Measurements from ENCODE around the gene MYO5C.

The MYO5C gene, protein sequence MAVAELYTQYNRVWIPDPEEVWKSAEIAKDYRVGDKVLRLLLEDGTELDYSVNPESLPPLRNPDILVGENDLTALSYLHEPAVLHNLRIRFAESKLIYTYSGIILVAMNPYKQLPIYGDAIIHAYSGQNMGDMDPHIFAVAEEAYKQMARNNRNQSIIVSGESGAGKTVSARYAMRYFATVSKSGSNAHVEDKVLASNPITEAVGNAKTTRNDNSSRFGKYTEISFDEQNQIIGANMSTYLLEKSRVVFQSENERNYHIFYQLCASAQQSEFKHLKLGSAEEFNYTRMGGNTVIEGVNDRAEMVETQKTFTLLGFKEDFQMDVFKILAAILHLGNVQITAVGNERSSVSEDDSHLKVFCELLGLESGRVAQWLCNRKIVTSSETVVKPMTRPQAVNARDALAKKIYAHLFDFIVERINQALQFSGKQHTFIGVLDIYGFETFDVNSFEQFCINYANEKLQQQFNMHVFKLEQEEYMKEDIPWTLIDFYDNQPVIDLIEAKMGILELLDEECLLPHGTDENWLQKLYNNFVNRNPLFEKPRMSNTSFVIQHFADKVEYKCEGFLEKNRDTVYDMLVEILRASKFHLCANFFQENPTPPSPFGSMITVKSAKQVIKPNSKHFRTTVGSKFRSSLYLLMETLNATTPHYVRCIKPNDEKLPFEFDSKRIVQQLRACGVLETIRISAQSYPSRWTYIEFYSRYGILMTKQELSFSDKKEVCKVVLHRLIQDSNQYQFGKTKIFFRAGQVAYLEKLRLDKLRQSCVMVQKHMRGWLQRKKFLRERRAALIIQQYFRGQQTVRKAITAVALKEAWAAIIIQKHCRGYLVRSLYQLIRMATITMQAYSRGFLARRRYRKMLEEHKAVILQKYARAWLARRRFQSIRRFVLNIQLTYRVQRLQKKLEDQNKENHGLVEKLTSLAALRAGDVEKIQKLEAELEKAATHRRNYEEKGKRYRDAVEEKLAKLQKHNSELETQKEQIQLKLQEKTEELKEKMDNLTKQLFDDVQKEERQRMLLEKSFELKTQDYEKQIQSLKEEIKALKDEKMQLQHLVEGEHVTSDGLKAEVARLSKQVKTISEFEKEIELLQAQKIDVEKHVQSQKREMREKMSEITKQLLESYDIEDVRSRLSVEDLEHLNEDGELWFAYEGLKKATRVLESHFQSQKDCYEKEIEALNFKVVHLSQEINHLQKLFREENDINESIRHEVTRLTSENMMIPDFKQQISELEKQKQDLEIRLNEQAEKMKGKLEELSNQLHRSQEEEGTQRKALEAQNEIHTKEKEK (N-terminal part only)

DNA sequence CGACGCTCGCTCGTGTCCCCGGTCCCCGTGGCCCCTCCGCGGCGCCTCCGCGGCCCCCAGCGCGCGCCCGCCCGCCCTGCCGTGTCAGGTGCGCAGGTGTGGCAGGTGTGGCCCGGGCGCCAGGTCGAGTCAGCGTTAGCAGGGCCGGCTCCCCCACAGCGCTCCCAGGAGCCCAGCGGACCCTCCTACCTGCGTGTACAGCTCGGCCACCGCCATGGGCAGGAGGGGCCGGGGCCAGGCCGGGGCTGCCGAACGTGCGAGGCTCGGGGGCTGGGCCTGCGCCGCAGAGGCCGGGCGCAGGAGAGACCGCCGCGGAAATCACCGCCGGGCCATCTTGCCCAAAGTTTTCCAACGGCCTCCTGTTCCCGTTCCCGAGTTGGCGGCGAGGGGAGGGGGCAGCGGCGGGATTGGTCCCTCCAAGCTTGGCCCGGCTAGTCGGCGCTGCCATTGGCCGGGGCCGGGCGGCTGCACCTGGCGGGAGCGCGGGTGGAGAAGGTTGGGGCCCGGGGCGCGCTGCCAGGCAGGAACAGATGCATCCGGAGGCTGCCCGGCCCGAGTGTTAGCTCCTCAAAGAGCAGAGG lies at the start of gene MYO5C:
TSS of gene MYO5C (minus strand) at position 384 of the 581 bp plus-strand sequence. CDS start at position 216, 168 bp downstream.
- DNase-seq: peak; percentile 87

DNA sequence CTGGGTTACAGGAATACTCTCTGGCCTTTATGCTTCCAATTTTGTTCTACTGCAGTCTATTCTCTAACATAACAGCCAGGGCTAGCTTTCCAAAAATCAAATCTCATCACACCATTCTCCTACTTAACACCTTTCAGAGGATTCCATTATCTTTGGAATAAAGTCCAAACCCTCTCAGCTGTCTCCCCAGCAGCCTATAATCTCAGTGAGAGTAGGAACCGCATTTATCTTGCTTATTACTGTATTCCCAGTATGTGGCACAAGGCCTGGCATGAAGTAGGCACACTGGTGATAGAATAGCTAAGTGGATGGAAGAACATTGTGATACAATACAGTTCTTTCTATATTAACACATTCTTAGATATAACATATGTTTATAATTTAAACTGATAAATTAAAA lies 49.0 kb upstream of the MYO5C start:
- no peak for DNase-seq

DNA sequence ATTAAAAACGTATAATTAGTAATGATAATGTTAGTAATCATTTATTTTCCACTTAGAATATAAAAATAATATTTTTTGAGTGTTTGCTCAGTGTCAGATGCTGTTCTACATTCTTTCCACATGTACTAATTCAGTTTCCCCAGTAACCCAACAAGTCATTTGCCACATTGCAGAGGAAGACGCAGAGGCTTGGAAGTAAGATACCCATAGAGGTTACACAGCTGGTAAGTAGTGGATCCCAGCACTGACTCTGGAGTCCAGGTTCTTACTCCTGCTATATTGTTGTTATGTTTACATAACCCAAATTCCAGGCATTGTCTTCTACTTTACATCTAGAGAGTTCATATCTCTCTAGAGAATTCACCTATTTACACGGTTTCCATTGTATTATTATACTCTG lies 48.2 kb upstream of the MYO5C start:
- DNase-seq: no peak

DNA sequence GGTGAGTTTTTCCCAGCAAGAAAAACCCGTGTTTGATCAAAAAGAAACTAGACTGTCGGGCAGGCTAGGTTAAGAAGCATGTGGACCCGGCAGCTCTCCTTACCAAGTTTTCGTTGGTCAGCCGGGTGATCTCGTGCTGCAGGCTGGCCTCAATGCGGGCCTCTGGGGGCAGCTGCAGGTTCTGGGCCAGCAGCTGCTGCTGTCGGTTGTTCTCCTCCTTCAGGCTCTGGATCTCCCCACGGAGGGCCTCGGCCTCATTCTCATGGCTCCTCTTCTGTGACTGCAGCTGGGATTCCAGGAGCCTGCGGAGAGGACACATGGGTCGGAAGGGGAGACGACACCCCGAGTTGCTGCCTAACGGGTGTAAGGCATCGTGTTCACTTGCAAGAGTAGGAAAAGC lies 44.5 kb upstream of the MYO5C start:
- peak; percentile 44 for DNase-seq

DNA sequence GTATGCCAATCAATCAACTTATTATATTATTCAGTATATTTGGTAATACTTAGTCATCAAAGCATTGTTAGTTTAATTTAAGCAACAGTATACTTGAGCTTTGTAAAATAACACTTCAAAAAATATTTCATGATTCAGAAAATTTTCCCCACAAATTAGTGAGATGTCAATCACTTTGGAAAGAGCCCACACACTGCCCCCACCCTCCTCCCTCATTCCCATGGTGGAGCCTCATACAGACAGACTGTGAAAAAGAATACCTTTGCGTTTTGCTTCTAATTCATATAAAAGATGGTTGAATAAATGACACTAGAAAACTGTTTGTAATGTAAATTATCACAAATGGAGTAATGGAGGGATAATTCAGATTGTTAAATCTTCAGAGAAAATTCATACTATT lies 43.3 kb upstream of the MYO5C start:
- no peak for DNase-seq

DNA sequence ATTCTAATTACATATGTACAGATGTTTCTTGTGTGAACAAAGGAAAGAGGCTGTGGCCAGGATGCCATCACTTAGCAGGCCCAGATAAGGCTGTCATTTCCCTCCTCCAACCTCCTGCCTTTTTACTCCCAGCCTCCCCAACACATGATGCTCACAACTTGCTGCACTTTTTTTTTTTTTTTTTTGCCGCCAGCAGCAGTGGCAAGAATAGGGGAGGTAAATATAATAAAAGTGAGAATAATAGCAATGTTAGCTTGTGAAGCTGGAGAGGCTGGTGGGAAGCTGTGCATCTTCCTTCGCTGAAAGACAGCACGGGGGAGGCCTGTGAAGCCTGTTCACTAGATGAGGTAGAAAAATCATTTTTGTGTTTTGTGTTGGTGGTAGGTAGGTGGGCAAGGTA lies 42.5 kb upstream of the MYO5C start:
- no peak for DNase-seq

DNA sequence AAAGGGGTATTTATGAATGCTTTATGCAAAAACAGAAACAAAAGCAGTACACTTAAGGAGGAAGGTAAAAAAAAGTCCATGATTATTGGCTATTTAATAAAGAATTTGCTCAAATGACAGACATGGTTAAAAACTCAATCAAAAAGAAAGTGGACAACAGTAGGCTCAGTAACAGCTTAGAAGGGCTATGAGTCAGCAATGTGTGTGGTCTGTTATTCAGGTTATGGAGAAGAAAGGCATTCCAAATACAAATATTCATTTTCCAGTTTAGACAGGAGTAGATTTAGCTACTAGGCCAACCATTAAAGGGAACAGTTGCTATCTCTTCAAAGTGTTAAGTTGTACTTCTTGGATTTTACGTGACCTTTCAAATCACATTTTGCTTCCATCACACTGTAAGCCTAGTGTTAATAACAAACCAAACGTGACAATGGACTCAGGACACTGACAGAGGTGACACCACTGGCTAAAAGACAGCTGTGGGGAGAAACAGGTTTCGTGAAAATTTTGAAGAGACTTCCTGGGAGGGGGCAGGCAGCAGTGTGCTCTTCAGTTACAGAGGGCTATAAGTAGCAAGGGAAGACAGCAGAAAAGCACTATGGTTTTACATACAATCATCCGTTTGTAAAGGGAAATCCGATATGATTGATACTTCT lies 41.7 kb upstream of the MYO5C start:
- no peak for DNase-seq

DNA sequence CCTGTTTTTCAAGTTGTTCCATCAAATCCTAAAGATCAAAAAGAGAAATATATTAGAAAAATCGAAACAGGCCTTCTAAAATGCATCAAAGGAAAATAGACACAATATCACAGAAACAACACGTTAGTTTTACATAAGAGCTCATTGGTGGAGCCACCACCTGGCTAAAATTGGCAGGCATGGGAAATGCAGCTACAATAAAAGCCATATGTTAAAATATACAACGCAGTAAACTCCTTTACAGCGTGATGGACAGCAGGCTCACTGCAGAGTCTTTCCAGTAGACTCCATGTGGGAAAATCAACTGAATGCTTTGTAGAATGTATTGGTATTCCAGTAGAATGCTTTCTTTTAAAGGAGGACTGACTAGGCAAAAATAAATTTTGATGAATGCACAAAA lies 40.9 kb upstream of the MYO5C start:
- DNase-seq: no peak

DNA sequence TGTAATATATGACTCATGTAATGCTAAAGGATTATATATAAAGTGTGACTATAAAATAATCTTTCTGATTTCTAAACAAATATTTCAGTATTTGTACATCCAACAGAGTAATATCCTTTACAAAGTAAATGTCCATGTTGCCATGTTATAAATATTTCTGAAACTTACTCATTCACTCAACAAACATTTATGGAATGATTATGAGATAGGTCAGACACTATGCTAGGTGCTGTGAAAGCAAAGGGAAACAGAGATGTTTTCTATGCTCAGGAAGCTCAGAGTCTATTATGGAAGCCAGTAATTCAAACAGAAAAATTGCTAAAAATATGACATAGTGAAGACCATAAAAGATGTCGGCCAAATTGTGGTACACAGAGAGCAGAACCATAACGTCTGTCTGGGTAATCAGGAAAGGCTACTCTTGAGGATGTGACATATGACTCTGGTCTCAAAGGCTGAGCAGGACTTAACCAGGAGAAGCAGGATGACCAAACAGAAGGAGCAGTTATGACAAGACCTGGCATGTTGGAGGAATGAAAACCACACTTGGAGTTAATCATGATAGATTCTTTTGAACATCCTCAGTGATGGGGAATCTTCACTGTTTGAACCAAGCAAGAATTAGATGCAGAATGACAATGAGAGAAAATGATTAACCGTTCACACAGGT lies 39.0 kb upstream of the MYO5C start:
- DNase-seq: no peak

DNA sequence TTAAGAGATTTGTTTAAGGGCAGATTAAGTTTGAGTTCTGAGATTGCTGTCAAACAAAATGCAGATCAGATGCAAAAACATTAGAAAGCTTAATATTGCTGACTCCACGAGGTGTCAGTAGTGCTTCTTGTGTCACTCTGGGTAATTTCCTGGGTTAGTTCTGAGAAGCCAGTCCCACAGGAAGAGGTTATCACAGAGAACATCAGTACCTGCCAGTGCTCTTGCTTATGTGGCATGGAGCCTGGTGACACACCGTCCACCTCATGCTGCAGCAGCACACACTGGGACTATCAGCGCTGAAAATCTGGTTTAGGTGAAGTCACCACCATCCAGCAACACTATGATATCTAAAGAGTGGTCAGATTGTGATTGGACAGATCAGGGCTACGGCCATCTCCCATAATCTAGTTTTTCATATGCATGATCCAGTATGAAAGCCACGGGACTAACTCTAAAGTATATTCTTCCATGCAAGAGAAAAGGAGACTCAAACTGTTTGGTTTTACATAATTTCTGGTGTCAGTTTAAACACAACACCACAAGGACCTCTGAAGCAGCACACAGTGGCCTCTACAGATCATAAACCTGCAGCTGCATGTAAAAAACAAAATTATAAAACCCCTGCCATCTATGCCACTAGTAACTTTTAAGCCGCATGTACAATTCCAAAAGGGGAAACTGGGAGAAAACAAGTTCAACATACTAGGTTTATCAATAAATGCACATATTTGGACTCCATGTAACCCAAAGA lies 36.1 kb upstream of the MYO5C start:
- DNase-seq: no peak

DNA sequence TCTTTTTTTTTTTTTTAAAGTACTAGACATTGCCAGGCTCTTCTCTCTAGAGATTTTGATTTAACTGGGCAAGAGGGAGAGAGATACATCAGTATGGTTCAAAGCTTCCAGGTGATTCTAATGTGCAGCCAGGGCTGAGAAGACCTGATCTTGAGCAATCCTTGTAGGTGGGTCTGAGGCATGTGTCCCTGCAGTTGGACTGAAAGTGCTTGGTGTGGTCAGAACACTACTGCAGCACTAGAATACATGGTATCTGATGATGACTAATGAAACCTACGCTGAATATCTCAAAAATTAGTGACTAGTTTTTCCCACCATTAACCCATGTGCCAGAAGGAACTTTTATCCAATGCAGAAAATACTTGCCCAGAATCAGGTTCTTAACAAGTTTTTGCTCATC lies 34.4 kb upstream of the MYO5C start:
- DNase-seq: no peak

DNA sequence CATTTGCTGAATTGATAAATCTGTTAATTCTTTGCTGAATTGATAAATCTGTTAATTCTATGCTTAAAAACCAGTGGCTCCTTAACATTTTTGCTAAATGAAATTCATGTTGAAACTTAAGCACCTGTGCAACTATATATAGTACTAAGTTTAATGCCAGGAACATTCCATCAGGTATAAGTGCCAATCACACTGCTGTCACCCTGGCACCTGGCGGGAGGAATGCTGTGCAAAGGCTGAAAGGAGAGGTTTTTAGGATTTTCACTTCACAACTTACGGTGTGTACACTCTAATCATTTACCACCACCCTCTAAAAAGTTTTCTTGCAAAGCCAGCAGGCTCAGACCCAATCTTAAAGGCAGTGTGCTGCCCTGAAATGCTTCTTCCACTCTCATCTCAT lies 33.5 kb upstream of the MYO5C start:
- DNase-seq: no peak

DNA sequence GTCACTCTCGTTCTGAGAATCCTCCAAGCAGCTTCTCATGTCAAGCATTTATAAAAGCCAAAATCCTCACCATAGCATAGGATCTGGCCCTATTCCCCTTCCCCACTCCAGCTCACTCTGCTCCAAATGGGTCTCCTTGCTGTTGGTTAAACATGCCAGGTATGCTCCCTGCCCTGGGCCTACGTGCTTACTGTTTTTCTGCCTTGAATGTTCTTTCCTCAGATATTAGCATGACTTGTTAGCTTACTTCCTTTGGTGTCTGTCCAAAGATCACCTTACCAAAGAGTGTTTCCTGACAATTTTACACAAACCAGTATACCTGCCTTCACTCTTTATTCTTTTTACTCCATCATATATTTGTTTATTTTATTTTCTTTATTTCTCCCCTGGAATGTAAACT lies 33.1 kb upstream of the MYO5C start:
- no peak for DNase-seq

DNA sequence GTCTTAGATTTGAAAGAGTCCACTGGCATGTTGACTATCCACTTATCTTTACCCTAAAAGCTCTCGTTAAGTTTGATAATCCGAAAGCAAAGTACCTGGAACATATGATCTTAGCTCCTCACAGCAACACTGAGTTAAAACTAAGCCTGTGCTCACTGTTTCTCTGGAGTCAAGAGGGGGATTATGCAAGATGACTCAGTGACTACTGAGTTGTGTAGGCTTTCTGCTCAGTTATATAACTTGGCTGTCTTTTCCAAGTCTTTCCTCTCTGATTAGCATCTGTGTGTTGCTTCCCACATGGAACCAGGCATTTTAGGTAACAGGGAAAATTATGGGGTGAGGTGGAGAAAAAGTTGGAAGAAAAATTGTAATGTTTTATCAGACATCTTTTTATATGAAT lies 31.2 kb upstream of the MYO5C start:
- no peak for DNase-seq

DNA sequence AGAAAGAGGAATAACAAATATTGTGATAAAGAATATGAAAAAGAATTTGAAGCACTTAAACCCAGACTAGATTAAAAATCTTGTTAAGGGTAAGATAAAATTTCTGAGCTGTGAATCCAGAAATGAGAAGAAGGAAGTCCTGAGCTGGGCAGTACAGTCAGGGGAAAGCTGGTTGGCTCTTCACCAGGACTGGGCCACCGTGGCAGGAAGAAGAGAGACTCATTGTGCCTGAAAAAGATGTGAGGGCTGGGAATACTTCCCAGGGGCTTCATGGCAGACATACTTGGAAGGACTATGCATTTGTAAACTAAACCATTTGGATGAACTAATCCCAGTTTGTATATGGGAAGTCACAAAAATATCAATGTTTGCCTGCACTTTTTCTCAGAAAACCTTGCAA lies 28.5 kb upstream of the MYO5C start:
- DNase-seq: no peak

DNA sequence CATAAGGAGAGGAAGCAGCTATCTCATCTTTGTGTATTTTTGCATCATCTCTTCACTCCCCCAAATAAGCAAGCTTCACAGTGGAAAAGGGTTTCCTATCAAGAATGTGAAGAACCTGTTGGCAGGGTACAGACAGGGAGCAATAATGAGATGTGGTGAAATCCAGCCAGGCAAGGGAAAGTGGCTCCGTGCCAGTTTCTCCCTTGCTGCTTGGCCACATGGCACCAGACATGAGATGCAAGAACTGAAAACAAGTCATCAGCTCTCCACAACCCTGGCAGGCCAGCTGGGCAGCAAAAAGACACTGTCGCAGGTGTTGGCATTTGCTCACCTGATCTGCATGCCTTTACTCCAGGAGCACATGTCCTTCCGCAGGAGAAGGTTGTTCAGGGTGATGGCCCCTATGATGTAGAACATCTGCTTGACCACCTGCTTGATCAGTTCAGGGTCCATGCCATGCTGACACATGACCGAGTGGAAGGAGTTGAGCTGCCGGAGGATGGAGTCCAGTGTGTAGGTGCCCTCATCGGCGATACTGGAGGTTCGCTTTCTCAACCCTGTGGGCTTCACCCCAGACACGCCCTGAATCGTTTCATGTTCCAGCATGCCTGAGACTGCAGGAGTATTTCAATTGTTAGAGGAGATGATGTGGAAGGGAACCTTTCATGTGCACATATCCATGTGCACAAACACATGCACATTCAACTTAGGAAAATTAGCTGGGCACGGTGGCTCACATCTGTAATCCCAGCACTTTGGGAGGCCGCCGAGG lies 23.3 kb upstream of the MYO5C start:
- DNase-seq: no peak

DNA sequence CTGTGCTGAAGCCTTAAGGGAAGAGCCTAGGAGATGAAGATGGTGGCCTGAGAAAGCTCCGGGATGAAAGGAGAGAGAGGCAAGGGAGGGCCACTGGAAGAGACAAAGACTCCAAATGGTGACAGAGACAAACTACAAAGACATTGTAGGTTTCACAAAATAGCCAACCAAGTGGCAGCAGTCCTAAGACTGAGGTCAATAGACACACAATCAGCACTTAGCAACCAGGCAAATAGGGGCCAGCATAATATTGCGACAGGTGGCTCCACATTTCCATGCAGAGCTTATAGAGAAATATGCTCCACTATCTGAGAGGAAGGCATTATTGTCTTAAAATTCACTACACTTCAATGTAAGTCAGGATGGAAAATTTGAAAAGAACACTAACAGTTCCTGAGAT lies 22.1 kb upstream of the MYO5C start:
- DNase-seq: no peak

DNA sequence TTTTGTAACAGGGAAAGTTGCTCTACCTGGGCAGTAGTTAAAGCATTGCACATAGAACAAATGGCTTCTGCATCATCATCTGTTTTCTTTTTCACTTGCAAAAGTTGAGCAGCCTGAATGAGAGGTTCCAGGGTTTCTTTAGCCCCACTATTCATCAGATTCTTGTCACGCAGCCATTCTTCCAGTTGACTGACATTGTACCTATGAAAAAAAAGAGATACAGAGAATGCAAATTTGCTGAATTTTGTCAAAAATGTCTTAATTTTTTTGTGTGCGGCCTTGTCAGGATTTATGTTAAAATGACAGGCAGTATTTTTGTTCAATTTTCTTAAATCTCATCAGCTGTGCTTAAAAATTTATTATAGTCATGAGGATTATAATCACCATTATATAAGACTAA lies 21.4 kb upstream of the MYO5C start:
- no peak for DNase-seq

DNA sequence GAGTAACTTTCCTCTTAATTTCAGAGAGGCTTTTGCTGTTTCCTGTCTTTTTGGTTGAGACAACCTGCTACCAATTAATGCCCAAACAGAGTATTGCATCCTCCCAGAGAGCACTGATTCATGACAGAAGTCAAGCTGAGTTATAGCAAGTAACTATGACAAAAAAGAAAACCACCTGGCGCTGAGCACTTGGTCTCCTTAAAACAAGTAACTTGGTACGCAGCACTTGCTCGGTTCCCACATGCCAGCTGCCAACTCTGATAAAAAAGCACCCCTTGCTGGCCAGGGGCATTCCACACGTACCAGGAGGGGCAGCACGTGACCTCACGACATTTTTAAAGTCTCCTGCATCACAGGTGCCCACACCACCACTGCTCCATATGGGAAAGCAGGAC lies 13.5 kb upstream of the MYO5C start:
- no peak for DNase-seq

DNA sequence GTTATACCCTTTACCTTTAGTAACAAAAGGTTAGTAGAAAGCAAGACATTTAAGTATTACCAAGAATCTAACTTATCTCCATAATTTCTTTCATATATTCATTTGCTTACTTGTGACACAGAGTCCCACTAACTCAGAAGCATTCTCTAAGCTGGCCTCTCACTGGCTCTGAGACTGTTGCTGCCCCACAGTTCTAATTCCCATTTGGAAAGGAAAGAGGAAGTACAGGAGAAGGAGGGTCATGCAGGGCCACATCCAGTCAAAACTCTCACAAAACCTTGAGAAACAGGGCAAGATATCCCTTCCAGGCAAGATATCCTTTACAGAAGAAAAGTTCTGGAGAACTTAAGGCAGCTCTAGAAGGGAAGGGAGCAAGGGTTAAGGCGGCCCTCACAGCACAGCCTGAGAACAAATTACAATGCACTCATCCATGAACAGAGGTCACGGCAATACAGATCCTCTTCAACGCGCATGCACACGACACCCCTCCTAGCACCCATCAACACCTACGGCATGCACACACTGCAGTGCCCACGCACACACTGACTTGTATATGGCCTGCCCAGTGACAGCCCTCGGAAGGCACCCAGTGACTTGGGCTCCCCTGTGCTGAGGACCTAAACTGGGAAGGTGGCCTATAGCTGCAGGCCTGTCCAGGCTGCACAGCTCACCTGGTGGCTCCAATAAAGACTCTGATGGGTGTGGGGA lies 13.0 kb upstream of the MYO5C start:
- no peak for DNase-seq

Measured in femur (tissue), 1 donor.